Stimulated activated CD8-positive, alpha-beta memory T cell treated with anti-CD3 and anti-CD28 coated beads, Interleukin-2, amount 100 ng/mL, for 48 hours (primary cell): ENCODE data around the gene EN1.

Experiments used
- DNase-seq, 2 donors: peaks; one replicate each; pipeline ENCODE4 v3.0.0-alpha.2; 2020; ENCODE audit warnings: low read depth in 2 of 2

EN1 gene

GRCh38 chr2:118846953-118847761, at the start of gene EN1:
EN1 (minus strand) TSS chr2:118847648; CDS start chr2:118847167, 481 bp downstream.
- DNase-seq = no peak

- DNase-seq = no peak
These were observed 45.7 kb upstream of the EN1 start for GRCh38 chr2:118893100-118893499.

GRCh38 chr2:118889995-118890394, 42.5 kb upstream of the EN1 start:
- no peak for DNase-seq

GRCh38 chr2:118883792-118884191, 36.3 kb upstream of the EN1 start:
- DNase-seq = no peak

- peak in 1 of 2 donors; percentile 38 for DNase-seq
These were observed 35.4 kb upstream of the EN1 start for GRCh38 chr2:118882693-118883336.

- DNase-seq = peak; percentile 30 to 37
These were observed 34.2 kb upstream of the EN1 start for GRCh38 chr2:118881490-118882129.

- DNase-seq = no peak
These were observed 33.1 kb upstream of the EN1 start for GRCh38 chr2:118880501-118880900.

- DNase-seq = no peak
These were observed 31.2 kb upstream of the EN1 start for GRCh38 chr2:118878531-118879149.

GRCh38 chr2:118875318-118875717, 27.9 kb upstream of the EN1 start:
- no peak for DNase-seq

GRCh38 chr2:118874324-118874723, 26.9 kb upstream of the EN1 start:
- DNase-seq = no peak

- DNase-seq = no peak
These were observed 17.7 kb upstream of the EN1 start for GRCh38 chr2:118865106-118865505.

- DNase-seq = no peak
These were observed 16.8 kb upstream of the EN1 start for GRCh38 chr2:118864207-118864606.

GRCh38 chr2:118861731-118862130, 14.3 kb upstream of the EN1 start:
- no peak for DNase-seq

GRCh38 chr2:118861242-118861641, 13.8 kb upstream of the EN1 start:
- DNase-seq = no peak

- DNase-seq = no peak
These were observed 13.1 kb upstream of the EN1 start for GRCh38 chr2:118860506-118860905.

- no peak for DNase-seq
These were observed 11.8 kb upstream of the EN1 start for GRCh38 chr2:118859157-118859770.

- no peak for DNase-seq
These were observed 11.2 kb upstream of the EN1 start for GRCh38 chr2:118858485-118859156.

- DNase-seq = no peak
These were observed 10.4 kb upstream of the EN1 start for GRCh38 chr2:118857677-118858484.

- DNase-seq = no peak
These were observed 9.7 kb upstream of the EN1 start for GRCh38 chr2:118856978-118857676.
